B cell (primary cell): ENCODE results near the gene HSP90B1.

Source experiments
- CTCF ChIP-seq: fragments of 200-600 bp; IDR thresholded peaks from one replicate; pipeline ENCODE4 v1.8.0; 2022; ENCODE audit warnings: antibody characterized with exemption, mild to moderate bottlenecking
- EZH2 ChIP-seq: IDR thresholded peaks from 2 replicates; pipeline ENCODE4 v1.6.1; 2012; ENCODE audit warnings: borderline replicate concordance, low read depth, mild to moderate bottlenecking, moderate library complexity, low read length; ENCODE audit not compliant: insufficient read depth, poor library complexity, severe bottlenecking

GRCh38 chr12:103973909-103974308 lies 43.7 kb downstream of the HSP90B1 start:
- TF ChIP-seq EZH2 (no peak), CTCF (no peak)
